IPS-NIHi11 (cell line): ENCODE measurements around the gene KRTAP12-2.
"Not testable (repeated sequence)": the region's sequence is repeated elsewhere in the genome, so short reads cannot be mapped to it uniquely, and the experiment has no call there.

ENCODE experiments used
- DNase-seq: peaks from one replicate; pipeline ENCODE4 v3.0.0; 2012; ENCODE audit warnings: mixed read lengths, low spot score

The KRTAP12-2 gene

GRCh38 chr21:44702111-44702972 lies 35.6 kb upstream of the KRTAP12-2 start:
- no peak for DNase-seq

GRCh38 chr21:44701541-44701940 lies 34.8 kb upstream of the KRTAP12-2 start:
- no peak for DNase-seq

DNA sequence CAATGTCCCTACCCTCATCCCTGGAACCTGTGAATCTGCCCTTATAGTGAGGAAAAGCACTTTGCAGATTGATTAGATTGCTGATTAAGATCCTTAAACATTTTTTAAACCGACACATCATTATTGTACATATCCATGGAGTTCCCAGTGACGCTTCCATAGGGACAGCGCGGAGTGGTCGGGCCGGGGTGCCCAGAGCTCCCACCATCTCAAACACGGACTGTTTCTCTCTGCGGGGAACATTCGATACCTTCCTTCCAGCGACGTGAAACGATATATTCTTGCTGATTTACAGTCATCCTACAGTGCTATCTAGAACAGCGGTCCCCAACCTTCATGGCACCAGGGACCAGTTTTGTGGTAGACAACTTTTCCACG lies 34.3 kb upstream of the KRTAP12-2 start:
- no peak for DNase-seq

- no peak for DNase-seq
These were observed 33.6 kb upstream of the KRTAP12-2 start for GRCh38 chr21:44700101-44701022.

GRCh38 chr21:44699502-44700001 lies 32.8 kb upstream of the KRTAP12-2 start:
- no peak for DNase-seq

DNA sequence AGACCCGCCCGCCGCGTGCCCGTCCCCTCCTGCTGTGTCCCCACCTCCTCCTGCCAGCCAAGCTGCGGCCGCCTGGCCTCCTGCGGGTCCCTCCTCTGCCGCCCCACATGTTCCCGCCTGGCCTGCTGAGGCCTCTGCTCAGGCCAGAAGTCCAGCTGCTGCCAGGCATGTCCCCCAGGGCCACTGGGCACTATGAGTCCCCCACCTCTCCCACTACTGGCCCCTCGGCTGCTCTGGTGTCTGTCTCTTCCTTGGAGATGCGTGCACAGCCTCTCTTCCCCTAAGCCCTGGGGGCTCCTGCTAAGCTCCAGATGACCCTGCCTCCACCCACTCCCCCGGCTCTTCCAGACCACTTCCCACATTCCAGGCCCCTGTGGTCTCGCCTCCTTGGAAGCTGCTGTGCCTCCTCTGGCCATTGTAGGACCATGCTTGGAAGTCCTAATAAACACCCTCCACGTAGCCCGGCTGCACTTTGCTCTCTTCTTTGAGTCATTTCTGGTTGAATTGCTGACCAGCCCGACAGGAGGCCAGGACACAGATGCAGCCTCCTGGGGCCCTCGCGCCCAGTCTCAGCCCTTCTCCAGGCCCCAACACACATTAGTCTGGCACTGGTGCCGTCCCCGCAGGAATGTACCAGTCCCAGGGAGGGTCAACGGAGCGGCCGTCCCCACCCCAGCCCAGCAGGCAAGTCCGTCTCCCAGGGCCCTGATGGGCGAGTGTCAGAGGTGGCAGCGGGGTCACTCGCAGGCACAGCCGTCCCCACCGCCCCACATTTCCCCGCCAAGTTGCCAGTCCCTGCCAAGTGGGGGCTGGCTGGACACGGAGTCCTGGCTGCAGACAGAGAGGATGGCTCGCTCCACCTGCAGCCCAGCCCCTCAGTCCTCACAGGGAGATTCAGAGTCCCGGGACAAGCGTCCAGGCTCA lies 31.3 kb upstream of the KRTAP12-2 start:
- peak; percentile 69 for DNase-seq

DNA sequence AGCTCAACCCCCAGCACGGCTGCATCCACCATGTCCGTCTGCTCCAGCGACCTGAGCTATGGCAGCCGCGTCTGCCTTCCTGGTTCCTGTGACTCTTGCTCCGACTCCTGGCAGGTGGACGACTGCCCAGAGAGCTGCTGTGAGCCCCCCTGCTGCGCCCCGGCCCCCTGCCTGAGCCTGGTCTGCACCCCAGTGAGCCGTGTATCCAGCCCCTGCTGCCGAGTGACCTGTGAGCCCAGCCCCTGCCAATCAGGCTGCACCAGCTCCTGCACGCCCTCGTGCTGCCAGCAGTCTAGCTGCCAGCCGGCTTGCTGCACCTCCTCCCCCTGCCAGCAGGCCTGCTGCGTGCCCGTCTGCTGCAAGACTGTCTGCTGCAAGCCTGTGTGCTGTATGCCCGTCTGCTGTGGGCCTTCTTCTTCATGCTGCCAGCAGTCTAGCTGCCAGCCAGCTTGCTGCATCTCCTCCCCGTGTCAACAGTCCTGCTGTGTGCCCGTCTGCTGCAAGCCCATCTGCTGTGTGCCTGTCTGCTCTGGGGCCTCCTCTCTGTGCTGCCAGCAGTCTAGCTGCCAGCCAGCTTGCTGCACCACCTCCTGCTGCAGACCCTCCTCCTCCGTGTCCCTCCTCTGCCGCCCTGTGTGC lies 30.6 kb upstream of the KRTAP12-2 start, which contains the start of gene KRTAP10-12:
Gene KRTAP10-12 (plus strand): TSS at position 1 of the 639 bp plus-strand sequence. CDS start 30 bp downstream, at position 31.
- not testable (repeated sequence) for DNase-seq

GRCh38 chr21:44696572-44696971 lies 29.8 kb upstream of the KRTAP12-2 start:
- no peak for DNase-seq

GRCh38 chr21:44695641-44696040 lies 28.9 kb upstream of the KRTAP12-2 start:
- no peak for DNase-seq

DNA sequence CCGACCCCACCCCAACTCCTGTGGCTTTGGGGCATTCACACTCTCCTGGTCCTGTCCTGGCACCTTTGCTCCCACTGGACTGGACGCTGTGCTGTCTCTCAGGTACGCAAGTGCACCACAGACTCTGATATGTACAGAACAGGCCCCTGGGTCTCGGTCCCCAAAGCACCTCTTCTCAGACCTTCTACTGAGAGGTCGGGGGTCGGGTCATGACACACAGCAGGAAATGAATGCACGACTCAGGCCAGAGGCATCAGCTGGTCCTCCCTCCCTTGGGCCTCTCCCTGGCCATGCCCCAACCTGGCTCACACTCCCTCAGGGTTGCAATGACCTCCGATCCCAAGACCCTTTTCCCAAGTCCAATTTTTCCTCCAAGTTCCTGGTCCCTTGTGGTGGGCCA lies 28.5 kb upstream of the KRTAP12-2 start:
- DNase-seq = no peak

DNA sequence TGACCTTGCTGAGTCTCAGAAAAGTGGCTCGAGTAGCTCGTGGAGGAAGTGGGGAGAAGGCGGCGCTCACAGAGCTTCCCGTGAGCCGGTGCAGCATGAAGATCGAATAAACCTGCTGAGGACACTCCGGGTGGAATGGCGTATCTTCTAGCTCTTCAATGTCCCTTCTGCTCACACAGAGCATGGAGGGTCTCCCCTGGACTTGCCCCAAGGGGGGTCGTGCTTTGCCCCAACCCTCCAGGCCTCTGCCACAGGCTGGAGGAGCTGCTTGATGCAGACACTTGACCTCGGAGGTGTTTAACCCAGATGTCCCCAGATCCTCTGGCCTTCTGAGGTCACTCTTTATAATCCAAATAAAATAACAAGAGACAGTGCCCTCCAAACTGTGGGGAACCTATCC lies 28.0 kb upstream of the KRTAP12-2 start:
- no peak for DNase-seq

GRCh38 chr21:44692798-44693512 lies 26.2 kb upstream of the KRTAP12-2 start:
- DNase-seq = no peak

DNA sequence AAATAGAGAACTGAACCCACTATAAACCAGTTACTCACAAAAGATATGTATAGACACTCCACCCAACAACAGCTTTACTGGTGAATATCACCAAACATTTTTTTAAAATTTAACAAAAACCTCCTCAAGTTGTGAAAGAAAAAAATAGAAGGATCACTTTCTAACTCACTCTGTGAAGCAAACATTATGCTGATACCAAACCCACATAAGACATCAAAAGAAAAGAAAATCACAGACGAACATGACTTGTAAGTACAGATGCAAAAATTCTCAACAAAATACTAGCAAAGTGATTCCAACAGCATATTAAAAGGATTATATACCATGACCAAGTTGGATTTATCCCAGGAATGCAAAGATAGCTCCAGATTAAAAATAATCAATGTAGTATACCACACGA lies 25.0 kb upstream of the KRTAP12-2 start:
- no peak for DNase-seq

GRCh38 chr21:44689740-44690139 lies 23.0 kb upstream of the KRTAP12-2 start:
- DNase-seq = not testable (repeated sequence)

GRCh38 chr21:44687671-44688070 lies 20.9 kb upstream of the KRTAP12-2 start:
- no peak for DNase-seq

DNA sequence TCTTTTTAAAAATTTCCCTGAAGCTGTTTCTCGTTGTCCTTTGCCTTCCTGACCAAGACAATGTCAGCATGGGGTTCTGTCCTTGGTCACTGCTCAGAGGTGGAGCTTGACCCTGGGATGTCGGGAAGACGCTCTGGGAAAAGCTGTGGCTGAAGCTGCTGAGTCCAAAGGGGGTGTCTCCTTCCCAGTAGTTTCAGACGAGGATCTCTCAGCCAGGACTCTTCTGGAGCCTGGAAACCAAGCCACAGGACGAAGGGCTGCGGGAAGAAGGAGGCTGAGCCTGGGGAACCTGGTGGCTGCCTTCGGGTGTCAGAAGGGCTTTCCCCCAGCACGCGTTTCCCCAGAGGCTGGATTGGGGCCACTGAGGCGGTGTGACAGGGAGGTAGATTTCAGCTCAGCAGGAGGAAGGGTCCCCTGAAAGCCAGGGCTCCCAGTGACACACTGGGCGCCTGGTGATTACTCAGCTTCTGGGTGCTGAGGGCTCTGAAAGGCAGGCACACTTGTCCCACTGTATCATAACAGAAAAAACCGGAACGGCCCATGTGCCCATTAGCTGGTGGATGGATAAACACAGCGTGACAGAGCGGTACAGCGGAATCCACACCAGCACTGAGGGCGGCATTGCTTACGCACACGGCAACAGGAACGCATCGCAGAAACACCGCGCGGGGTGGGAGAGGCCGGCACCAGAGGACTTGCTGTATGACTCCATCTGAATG lies 20.3 kb upstream of the KRTAP12-2 start:
- no peak for DNase-seq

DNA sequence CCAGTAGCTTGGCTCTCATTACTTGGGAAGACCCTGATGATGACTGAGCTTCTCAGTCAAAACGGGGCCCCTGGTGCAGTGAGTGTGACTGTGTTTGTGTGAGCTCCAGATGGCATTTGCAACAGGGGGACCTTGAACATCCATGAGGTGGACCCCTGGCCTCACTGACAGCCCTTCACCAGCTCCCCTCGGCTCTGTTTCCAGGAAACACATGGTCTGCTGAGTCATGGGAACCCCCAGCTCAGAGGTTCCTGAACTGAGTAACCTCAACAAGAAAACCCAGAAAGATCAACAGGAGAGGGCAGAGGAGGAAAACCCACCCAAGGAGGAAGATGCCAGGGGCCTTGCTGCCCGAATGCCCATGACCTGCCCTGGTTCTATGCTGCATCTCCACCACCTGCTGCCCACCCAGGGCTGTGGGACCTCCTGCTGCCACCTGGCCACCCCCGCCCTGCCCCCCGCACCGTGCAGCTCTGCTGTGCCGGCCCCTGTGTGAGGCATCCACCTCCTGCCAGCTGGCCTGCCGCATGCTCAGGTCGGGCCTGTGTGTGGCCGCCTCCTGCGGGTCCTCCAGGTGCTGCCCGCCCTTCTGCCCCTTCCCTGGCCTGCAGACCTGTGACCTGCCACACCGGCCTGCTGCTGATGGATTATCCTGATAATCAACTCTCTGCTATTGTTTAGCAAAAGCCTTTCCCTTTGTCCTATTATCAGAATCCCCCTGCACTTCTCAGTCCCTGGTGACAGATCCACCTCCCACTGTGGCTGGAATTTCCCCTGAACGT lies 19.5 kb upstream of the KRTAP12-2 start:
- no peak for DNase-seq

DNA sequence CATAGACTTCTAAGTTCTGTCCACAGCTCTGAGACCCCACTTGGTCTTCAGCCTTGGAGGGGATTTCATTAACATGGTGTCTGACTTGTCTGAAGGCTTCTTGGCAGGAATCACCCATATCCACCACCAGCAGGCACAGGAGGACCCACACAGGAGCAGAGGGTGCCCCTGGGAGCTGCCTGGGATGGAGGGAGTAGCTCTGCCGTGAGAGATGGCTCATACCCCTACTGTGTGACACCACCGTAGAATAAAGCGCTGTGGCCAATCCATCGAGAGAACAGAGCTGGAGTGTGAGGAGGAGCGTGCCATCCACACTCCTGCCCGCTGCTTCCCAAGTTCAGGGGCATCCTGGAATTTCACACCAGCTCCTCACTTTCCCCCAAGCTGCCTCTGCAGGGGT lies 18.3 kb upstream of the KRTAP12-2 start:
- DNase-seq = not testable (repeated sequence)

- no peak for DNase-seq
These were observed 17.8 kb upstream of the KRTAP12-2 start for GRCh38 chr21:44684483-44684882.
